ENCODE data around the gene C19orf33. TPM values are rescaled to one million over a fixed set of nuclear protein-coding genes. Genes with fewer than 3 reads are reported as not detected.

The C19orf33 gene
- polyA plus RNA-seq, 3 donors: 10.6 to 11.1 (median 10.9) TPM

- no peak for DNase-seq
Observed at GRCh38 chr19:38306236-38306635, 2.2 kb downstream of the C19orf33 start.

DNA sequence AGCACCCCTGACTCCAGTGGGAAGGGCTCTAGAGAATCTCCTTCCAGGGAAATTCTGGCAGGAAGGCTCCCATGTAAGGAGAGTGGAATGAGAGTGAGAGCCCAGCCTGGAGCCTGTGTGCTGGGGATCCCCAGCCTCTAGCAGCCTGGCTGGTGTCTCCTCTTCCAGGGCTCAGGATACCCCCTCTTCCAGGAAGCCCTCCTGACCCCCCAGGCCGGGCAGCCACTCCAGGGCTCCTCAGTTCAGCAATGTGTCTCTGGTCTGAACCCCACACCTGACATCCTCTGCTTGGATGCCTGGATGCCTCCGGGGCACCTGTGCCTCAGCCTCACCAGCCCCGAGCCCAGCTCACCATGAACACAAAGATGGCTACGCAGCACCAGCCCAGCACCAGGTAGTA, 3.0 kb downstream of the C19orf33 start:
- DNase-seq: no peak

GRCh38 chr19:38307597-38307996, 3.5 kb downstream of the C19orf33 start:
- DNase-seq: no peak

DNA sequence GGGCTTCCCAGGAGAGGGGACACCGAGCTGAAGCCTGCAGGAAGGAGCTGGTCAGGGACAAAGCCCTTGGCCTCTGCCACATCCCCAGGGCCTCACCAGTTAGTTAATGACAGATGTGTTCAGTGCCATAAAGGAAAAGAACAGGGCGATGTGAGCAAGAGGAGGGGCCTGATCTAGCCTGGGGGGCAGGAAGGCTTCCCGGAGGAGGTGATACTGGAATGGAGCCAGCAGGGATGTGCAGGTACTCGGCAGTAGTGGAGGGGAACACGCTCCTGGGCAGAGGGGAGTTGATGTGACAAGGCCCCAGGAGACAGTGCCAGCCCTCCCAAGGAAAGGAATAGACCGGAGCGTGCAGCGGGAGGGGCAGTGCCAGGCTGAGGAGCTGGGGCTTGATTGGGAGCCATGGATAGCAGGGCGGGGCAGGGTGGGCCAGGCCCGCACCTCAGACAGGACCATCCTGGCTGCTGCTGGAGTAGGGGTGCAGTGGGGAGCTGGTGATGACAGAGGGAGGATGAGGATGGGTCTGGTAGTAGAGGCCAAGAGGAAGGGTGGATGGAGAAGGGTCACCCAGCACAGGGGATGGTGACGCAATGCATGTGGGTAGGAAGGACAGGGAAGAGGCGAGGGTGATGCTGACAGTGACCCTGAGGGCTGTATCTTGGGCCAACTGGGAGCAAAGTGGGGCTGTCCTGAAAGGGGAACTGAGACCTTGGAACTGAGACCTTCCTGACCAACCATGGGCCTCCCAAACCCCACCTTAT, 4.1 kb downstream of the C19orf33 start:
- DNase-seq: no peak

- DNase-seq: no peak
Observed at GRCh38 chr19:38308926-38309614, 5.0 kb downstream of the C19orf33 start.

DNA sequence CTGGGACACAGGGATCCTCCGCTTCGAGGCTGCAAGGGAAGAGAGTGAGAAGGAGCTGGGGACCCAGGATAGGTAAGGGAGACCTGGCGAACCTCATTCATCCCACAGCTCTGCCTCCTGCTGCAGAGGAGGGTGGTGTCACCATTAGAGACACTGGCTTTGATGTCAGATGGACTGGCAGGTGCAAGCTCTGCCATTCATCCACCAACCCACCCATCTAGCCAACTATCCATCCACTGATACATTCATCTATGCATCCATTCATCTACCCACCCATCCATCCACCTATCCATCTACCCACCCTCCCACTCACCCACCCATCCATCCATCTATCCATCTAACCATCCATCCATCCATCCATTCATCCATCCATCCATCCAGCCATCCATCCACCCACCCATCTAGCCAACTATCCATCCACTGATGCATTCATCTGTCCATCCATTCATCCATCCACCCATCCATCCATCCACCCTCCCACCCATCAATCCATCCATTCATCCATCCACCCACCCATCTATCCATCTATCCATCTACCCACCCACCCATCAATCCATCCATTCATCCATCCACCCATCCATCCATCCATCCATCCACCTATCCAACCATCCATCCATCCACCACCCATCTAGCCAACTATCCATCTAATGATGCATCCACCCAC, 5.7 kb downstream of the C19orf33 start:
- no peak for DNase-seq

DNA sequence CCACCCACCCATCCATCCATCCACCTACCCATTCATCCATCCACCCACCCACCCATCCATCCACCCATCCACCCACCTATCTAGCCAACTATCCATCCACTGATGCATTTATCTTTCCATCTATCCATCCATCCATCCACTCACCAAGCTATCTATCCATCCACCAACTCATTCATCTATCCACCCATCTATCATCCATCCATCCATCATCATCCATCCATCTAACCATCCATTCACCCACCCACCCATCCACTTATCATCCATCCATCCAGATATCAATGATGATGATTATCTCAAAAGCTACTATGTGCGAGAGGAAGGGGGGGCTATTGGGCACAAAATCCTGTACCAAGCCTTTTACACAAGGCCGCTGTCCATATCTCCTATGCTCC, 6.2 kb downstream of the C19orf33 start:
- DNase-seq: no peak

- DNase-seq: no peak
Observed at GRCh38 chr19:38310986-38311385, 6.9 kb downstream of the C19orf33 start.

DNA sequence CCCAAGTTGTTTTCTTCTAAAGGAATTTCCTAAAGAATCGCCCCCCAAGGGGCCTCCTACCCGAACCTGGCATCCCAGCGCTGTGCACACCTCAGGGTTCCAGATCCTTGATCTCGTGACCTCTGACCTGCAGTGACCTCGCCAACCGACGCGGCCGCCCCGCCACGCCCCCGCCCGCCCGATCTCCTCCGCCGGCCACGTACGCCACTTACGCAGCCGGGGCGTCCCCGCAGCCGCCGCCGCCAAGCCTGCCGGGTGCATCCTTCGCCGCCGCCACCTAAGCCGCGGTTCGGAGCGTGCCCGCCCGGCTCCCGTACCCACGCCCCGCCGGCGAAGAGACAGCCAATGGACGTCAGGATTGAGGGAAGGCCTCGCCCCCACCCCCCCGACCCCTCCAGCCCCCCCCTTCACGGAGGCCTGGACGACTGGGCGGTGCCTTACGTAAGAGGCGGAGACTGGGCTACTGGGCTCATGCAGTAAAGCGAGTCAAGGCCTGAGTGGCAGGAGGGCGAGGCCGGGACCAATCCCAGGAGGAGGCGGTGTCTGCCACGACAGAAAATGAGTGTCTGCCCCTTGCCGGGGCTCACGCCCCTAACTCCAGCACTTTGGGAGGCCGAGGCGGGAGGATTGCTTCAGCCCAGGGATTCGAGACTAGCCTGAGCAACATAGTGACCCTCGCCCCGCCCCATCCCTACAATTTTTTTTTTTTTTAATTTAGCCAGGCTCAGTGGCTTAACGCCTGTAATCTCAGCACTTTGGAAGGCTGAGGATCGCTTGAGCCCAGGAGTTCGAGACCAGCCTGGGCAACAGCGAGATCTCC, 11.8 kb downstream of the C19orf33 start, which contains the start of gene YIF1B:
TSS of gene YIF1B (minus strand) at position 291 of the 820 bp plus-strand sequence. CDS start at position 261, 30 bp downstream.
- peak; percentile 96 for DNase-seq

GRCh38 chr19:38316477-38317067, 12.5 kb downstream of the C19orf33 start:
- DNase-seq: no peak

DNA sequence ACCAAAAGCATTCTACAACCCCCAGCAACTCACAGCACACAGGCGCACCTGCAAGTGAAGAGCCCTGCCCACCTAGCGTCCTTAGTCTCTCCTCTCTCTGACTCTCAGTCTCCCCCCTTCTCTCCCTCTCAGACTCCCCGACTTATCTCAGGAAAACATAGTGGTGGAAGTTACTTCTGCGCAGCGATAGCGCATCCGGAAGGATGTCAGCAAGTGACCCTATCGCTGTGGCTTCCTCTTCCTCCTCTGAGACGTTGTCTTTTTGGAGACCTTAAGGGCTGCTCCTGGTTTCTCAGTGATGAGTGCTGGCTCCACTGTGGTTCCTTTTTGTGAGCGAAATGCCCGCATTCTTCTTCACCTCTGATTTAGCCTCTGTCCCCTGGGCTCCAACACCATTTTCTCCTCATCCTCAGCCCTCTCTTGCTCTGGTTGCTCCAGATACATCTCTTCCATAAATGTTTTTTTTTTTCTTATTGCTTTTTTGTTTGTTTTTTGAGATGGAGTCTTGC, 13.1 kb downstream of the C19orf33 start:
- no peak for DNase-seq

DNA sequence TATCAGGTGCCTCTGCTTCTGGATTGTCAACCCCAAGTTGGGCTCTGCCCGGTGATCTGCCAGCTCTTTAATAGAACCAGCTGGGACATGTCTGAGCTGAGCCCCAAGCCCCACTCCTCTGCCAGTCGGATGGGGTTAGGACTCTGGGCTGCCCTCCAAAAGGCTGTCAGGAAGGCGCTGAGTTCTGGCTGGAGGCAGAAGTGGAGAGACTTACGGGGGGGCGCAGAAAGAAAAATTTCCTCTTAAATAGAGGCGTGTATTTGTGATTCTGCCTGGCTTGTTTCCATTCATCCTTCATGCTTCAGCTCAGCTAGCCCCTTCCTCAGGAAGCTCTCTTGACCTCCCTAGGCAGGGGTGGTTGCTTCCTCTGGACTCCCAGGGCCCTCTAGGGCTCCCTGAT, 14.6 kb downstream of the C19orf33 start:
- no peak for DNase-seq

DNA sequence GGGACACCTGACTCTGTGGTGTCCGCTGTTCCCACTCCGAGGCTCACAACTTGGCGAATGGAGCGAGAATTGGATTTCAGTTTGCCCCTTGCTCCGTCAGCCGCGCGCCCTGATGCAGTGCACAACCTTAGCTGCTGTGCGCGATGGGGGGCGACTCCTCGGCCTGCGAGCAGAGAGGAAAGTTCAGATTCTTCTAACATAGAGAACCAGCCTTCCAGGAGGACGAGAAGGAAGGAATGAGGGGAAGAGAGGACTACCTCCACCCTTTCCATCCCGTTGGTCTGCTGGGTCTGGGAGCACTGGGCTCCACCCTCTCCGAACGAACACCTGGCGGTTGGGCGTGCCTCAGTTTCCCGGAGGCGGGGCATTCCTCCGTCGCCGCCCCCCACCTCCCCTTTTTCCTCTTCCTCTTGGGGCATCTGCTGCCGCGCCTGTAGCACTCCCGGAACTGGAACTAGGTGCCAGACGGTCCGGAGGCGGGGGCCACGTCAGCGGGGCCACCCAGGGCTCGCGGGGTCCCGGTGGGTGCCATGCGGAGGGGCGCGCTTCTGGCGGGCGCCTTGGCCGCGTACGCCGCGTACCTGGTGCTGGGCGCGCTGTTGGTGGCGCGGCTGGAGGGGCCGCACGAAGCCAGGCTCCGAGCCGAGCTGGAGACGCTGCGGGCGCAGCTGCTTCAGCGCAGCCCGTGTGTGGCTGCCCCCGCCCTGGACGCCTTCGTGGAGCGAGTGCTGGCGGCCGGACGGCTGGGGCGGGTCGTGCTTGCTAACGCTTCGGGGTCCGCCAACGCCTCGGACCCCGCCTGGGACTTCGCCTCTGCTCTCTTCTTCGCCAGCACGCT, 15.6 kb downstream of the C19orf33 start, which contains the start of gene KCNK6:
TSS of gene KCNK6 (plus strand) at position 425 of the 838 bp plus-strand sequence. CDS start at position 531, 106 bp downstream.
- no peak for DNase-seq

GRCh38 chr19:38320969-38321339, 16.9 kb downstream of the C19orf33 start:
- no peak for DNase-seq

DNA sequence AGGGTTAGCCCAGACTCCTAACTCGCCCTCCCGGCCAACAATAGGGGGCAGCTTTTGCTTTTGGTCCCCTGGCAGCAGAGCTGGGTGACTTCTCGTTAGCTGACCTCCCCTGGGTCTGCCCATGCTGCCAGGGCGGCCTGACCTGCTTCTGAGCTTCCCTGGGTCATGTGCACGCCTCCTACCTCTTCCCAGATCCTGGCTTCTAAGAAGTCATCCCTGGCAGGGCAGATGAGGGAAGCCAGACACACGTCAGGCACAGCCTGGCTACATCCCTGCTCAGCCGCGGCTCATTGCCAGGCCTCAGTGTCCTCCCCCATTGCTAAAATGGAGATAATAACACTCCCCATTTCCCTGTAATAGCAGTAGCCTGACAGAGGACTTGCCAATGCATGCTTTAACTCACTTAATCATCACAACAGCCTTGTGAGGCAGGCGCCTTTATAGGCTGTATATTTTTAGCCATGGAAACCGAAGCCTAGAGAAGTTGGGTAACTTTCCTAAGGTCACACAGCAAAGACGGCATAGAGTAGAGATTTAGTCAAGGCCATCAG, 17.7 kb downstream of the C19orf33 start:
- DNase-seq: no peak

GRCh38 chr19:38323291-38323690, 19.2 kb downstream of the C19orf33 start:
- no peak for DNase-seq

DNA sequence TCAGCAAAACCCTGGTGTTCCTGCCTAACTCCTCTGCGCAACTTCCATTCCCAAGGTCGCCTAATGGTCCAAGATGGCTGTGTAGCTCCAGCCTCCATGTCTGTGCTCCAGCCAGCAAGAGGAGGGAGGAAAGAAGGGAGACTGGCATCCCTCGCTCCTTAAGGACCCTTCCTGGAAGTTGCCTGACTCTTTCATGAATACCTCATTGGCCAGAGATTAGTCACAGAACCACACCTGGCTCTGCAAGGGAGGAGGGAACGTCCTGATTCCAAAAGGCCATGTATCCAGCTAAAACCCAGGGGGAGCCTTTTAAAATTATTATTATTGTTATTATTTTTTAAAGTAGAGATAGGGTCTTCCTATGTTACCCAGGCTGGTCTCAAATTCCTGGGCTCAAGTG, 20.4 kb downstream of the C19orf33 start:
- DNase-seq: no peak

- no peak for DNase-seq
Observed at GRCh38 chr19:38326591-38326990, 22.5 kb downstream of the C19orf33 start.

GRCh38 chr19:38329651-38330050, 25.6 kb downstream of the C19orf33 start:
- no peak for DNase-seq

DNA sequence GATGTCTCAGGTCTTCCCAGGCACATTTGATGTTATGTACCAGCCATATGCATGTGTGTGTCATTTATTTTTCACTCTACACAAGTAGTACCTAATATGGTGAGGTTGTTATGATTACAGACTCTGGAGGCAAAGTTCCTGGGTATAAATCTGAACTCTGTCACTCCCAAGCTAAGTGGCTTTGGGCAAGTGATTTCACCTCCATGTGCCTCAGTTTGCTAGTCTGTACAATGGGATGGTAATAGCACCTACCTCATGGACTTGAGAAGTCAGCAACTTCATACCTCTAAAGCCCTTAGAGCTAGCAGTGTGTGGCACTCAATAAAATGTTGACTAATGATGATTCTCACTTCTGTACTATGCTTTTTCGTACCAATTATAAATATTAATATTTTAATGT, 27.7 kb downstream of the C19orf33 start:
- no peak for DNase-seq
